ENCODE measurements around the gene DGKB.

Gene DGKB

GRCh38 chr7:14430926-14431325 lies 471.6 kb downstream of the DGKB start:
- DNase-seq (ENCODE audit: low read depth), result no peak
- TF ChIP-seq CTCF (conservative IDR thresholded peaks at IDR 0.05; ENCODE audit: low read depth, low read length), result no peak
- H3K4me3 ChIP-seq (ENCODE audit: low read depth, low read length), result no peak overlapping the region

- TF ChIP-seq CTCF (conservative IDR thresholded peaks at IDR 0.05; ENCODE audit: low read depth, low read length), result no peak
- DNase-seq (ENCODE audit: low read depth), result no peak
- no peak overlapping the region for H3K4me3 ChIP-seq (ENCODE audit: low read depth, low read length)
These were observed 477.0 kb downstream of the DGKB start for GRCh38 chr7:14425559-14425958.

GRCh38 chr7:14424675-14425074 lies 477.9 kb downstream of the DGKB start:
- no peak overlapping the region for H3K4me3 ChIP-seq (ENCODE audit: low read depth, low read length)
- DNase-seq (ENCODE audit: low read depth), result peak; percentile 10
- TF ChIP-seq CTCF (conservative IDR thresholded peaks at IDR 0.05; ENCODE audit: low read depth, low read length), result peak; percentile 7

GRCh38 chr7:14420768-14421167 lies 481.8 kb downstream of the DGKB start:
- DNase-seq (ENCODE audit: low read depth), result no peak
- TF ChIP-seq CTCF (conservative IDR thresholded peaks at IDR 0.05; ENCODE audit: low read depth, low read length), result no peak
- H3K4me3 ChIP-seq (ENCODE audit: low read depth, low read length), result no peak overlapping the region

GRCh38 chr7:14419531-14419930 lies 483.0 kb downstream of the DGKB start:
- DNase-seq (ENCODE audit: low read depth), result no peak
- no peak overlapping the region for H3K4me3 ChIP-seq (ENCODE audit: low read depth, low read length)
- no peak for TF ChIP-seq CTCF (conservative IDR thresholded peaks at IDR 0.05; ENCODE audit: low read depth, low read length)

GRCh38 chr7:14418633-14419032 lies 483.9 kb downstream of the DGKB start:
- H3K4me3 ChIP-seq (ENCODE audit: low read depth, low read length), result no peak overlapping the region
- DNase-seq (ENCODE audit: low read depth), result no peak
- no peak for TF ChIP-seq CTCF (conservative IDR thresholded peaks at IDR 0.05; ENCODE audit: low read depth, low read length)

- no peak overlapping the region for H3K4me3 ChIP-seq (ENCODE audit: low read depth, low read length)
- TF ChIP-seq CTCF (conservative IDR thresholded peaks at IDR 0.05; ENCODE audit: low read depth, low read length), result no peak
- no peak for DNase-seq (ENCODE audit: low read depth)
These were observed 488.1 kb downstream of the DGKB start for GRCh38 chr7:14414274-14414986.
